IPS-18c (cell line): Measurements from ENCODE around the gene ZNF296.
A peak's percentile ranks its signal among the peaks of the same experiment; 100 is the strongest.
"Not testable (repeated sequence)": the region's sequence is repeated elsewhere in the genome, so short reads cannot be mapped to it uniquely, and the experiment has no call there.

Source experiments
- H3K4me3 ChIP-seq: 2 replicates; pipeline ENCODE4 v1.7.0; 2013; ENCODE audit warnings: low read depth, mild to moderate bottlenecking, low read length, moderate library complexity; ENCODE audit not compliant: insufficient read depth
- H3K9me3 ChIP-seq: one replicate; pipeline ENCODE4 v1.6.1; 2013; ENCODE audit warnings: mild to moderate bottlenecking, low read length, moderate library complexity; ENCODE audit not compliant: control insufficient read depth, insufficient read depth

Gene ZNF296

GRCh38 chr19:45106363-45106762 lies 30.1 kb upstream of the ZNF296 start:
- not testable (repeated sequence) for H3K9me3 ChIP-seq, H3K4me3 ChIP-seq

GRCh38 chr19:45104658-45105349 lies 28.5 kb upstream of the ZNF296 start:
- Histone ChIP-seq H3K4me3 (no peak overlapping the region), H3K9me3 (no peaks in the 10 kb centered on the region)

- no peak overlapping the region for H3K4me3 ChIP-seq
- H3K9me3 ChIP-seq = no peaks in the 10 kb centered on the region
Observed at GRCh38 chr19:45103508-45104319, 27.4 kb upstream of the ZNF296 start.

GRCh38 chr19:45103156-45103507 lies 26.9 kb upstream of the ZNF296 start:
- Histone ChIP-seq H3K4me3 (no peak overlapping the region), H3K9me3 (no peaks in the 10 kb centered on the region)

- Histone ChIP-seq H3K9me3 (no peaks in the 10 kb centered on the region), H3K4me3 (no peak overlapping the region)
Observed at GRCh38 chr19:45102481-45102880, 26.2 kb upstream of the ZNF296 start.

GRCh38 chr19:45101806-45102205 lies 25.5 kb upstream of the ZNF296 start:
- no peak overlapping the region for H3K4me3 ChIP-seq
- no peaks in the 10 kb centered on the region for H3K9me3 ChIP-seq

GRCh38 chr19:45100846-45101252 lies 24.6 kb upstream of the ZNF296 start:
- Histone ChIP-seq H3K4me3 (no peak overlapping the region), H3K9me3 (no peaks in the 10 kb centered on the region)

GRCh38 chr19:45100201-45100600 lies 23.9 kb upstream of the ZNF296 start:
- Histone ChIP-seq H3K4me3 (no peak overlapping the region), H3K9me3 (no peaks in the 10 kb centered on the region)

GRCh38 chr19:45099467-45100191 lies 23.4 kb upstream of the ZNF296 start:
- Histone ChIP-seq H3K4me3 (no peak overlapping the region), H3K9me3 (peaks cover 2% of the 10 kb centered on the region)

- Histone ChIP-seq H3K4me3 (peak overlapping the region; percentile 26; the same call in 1 of the 2 replicates), H3K9me3 (peaks cover 2% of the 10 kb centered on the region)
Observed at GRCh38 chr19:45098521-45099466, 22.5 kb upstream of the ZNF296 start.

GRCh38 chr19:45097776-45098520 lies 21.7 kb upstream of the ZNF296 start:
- Histone ChIP-seq H3K9me3 (peaks cover 2% of the 10 kb centered on the region), H3K4me3 (no peak overlapping the region)

GRCh38 chr19:45097450-45097775 lies 21.1 kb upstream of the ZNF296 start:
- Histone ChIP-seq H3K9me3 (peaks cover 2% of the 10 kb centered on the region), H3K4me3 (no peak overlapping the region)

GRCh38 chr19:45096700-45097099 lies 20.4 kb upstream of the ZNF296 start:
- H3K4me3 ChIP-seq = no peak overlapping the region
- peaks cover 2% of the 10 kb centered on the region for H3K9me3 ChIP-seq

GRCh38 chr19:45095496-45096413 lies 19.5 kb upstream of the ZNF296 start:
- Histone ChIP-seq H3K4me3 (no peak overlapping the region), H3K9me3 (peaks cover 2% of the 10 kb centered on the region)

GRCh38 chr19:45094707-45095106 lies 18.4 kb upstream of the ZNF296 start:
- peaks cover 2% of the 10 kb centered on the region for H3K9me3 ChIP-seq
- no peak overlapping the region for H3K4me3 ChIP-seq
